DND-41 (cell line): Measurements from ENCODE around the gene OCIAD1.
A peak's percentile ranks its signal among the peaks of the same experiment; 100 is the strongest.

Source experiments
- ATAC-seq: fragments of 200-7000 bp; cut with Tn5 transposase; 3 replicates; pipeline ENCODE4 v1.9.1; 2021; ENCODE audit warnings: low read depth; ENCODE audit not compliant: insufficient read depth
- DNase-seq: peaks from one replicate; pipeline ENCODE4 v3.0.0-alpha.2; 2020
- H2AFZ ChIP-seq: 2 replicates; pipeline ENCODE4 v1.6.0; 2012; ENCODE audit warnings: low read depth, low read length
- H3K27ac ChIP-seq: 2 replicates; pipeline ENCODE4 v1.5.1; 2012; ENCODE audit warnings: low read length, inconsistent platforms
- H3K27me3 ChIP-seq: fragments of 200-600 bp; sonication (generic); 2 replicates; pipeline ENCODE4 v1.6.0; 2012; ENCODE audit warnings: low read length, mild to moderate bottlenecking, inconsistent platforms; ENCODE audit not compliant: insufficient read depth, poor library complexity
- H3K36me3 ChIP-seq: 2 replicates; pipeline ENCODE4 v1.5.1; 2012; ENCODE audit warnings: low read length, inconsistent platforms; ENCODE audit not compliant: insufficient read depth
- H3K4me1 ChIP-seq: 2 replicates; pipeline ENCODE4 v1.5.1; 2012; ENCODE audit warnings: mild to moderate bottlenecking, low read length; ENCODE audit not compliant: insufficient read depth
- H3K4me2 ChIP-seq: 2 replicates; pipeline ENCODE4 v1.6.0; 2012; ENCODE audit warnings: mild to moderate bottlenecking, moderate library complexity, low read length, inconsistent platforms; ENCODE audit not compliant: insufficient read depth
- H3K4me3 ChIP-seq, 2 experiments: fragments of 200-600 bp in 1 of 2; shearing (Covaris generic) in 1 of 2; 2 replicates each; pipeline ENCODE4 v1.5.1; 2012 to 2016; ENCODE audit warnings: inconsistent platforms in 2 of 2, low read length in 2 of 2, mild to moderate bottlenecking in 2 of 2, low read depth in 1 of 2, moderate library complexity in 1 of 2
- H3K79me2 ChIP-seq: 2 replicates; pipeline ENCODE4 v1.6.0; 2012; ENCODE audit warnings: low read length, inconsistent platforms; ENCODE audit not compliant: insufficient read depth
- H3K9ac ChIP-seq: 2 replicates; pipeline ENCODE4 v1.6.0; 2012; ENCODE audit warnings: low read depth, mild to moderate bottlenecking, inconsistent platforms, low read length, moderate library complexity
- H3K9me3 ChIP-seq: 2 replicates; pipeline ENCODE4 v1.5.1; 2012; ENCODE audit warnings: low read length, moderate library complexity, mild to moderate bottlenecking, inconsistent platforms; ENCODE audit not compliant: insufficient read depth, severe bottlenecking
- H4K20me1 ChIP-seq: 2 replicates; pipeline ENCODE4 v1.6.0; 2012; ENCODE audit warnings: low read length; ENCODE audit not compliant: insufficient read depth
- CTCF ChIP-seq: IDR thresholded peaks from 2 replicates; pipeline ENCODE4 v1.5.1; 2012; ENCODE audit warnings: borderline replicate concordance, low read length, moderate library complexity, mild to moderate bottlenecking; ENCODE audit not compliant: poor library complexity, severe bottlenecking; ENCODE audit errors: extremely low read depth
- EZH2 ChIP-seq: IDR thresholded peaks from 3 replicates; pipeline ENCODE4 v1.6.1; 2012; ENCODE audit warnings: borderline replicate concordance, low read depth, mild to moderate bottlenecking, moderate library complexity, low read length, inconsistent platforms; ENCODE audit not compliant: severe bottlenecking

Gene OCIAD1

DNA sequence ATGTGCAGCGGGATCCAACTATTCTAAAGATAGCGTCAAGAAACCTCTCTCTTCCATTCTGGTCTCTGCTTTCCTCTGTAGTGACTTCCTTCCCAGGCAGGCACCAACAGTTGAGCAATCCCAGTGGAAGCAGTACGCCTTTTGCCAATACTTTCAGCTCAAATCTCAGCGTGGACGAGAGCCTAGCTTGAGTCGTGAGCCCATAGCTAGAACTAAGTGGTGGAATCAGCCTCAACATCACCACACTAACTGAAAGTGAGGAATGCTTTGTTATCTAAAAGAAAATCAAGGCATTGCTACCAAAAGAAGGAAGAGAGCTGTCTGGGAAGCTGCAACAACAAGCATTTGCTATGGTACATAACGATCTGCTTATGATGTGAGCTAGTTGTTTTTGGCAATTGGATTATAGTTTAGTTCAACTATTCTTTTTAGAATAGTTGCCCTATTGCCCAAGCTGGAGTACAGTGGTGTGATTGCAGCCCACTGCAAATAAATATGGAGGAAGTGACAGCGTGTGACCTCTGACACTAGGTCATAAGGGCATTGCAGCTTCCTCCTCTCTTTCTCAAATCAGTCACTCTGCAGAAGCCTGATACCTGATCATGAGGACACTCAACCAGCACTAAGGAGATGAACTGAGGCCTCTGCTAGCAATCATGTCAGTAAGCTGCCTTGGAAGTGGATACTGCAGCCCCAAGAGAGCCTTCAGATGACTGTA is 26.1 kb upstream of the OCIAD1 start:
- Histone ChIP-seq H3K4me3 (no peak overlapping the region), H3K27ac (no peak overlapping the region), H3K9ac (no peak overlapping the region), H3K27me3 (no peaks in the 10 kb centered on the region), H3K9me3 (no peaks in the 10 kb centered on the region), H3K4me1 (no peaks in the 10 kb centered on the region), H2AFZ (no peak overlapping the region), H3K36me3 (no peaks in the 10 kb centered on the region), H3K79me2 (no peaks in the 10 kb centered on the region), H3K4me2 (no peak overlapping the region), H4K20me1 (no peaks in the 10 kb centered on the region)
- ATAC-seq, result no peak
- no peak for DNase-seq
- TF ChIP-seq CTCF (no peak), EZH2 (no peak)

DNA sequence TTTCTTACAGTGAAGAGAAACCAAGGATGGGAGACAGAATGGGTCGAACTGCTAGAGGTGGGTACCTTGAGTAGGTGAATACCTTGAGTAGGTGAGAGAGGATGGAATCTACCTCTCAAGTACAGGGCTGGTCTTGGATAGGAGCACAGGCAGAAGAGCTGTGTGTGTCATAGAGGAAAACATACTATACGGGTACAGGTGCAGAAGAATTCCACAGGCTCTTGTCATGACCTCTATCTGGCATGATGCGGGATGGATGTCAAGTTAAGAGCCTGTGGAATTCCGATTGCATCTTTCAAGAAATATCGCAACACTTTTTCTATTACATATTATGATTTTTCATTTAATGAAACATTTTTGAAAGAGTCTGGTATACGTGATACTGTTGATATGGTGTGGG is 18.0 kb upstream of the OCIAD1 start:
- Histone ChIP-seq H3K27me3 (no peaks in the 10 kb centered on the region), H3K9me3 (no peaks in the 10 kb centered on the region), H3K27ac (no peak overlapping the region), H3K9ac (no peak overlapping the region), H3K4me2 (no peak overlapping the region), H3K4me1 (peaks cover 4% of the 10 kb centered on the region; the same call in 1 of the 2 replicates), H3K36me3 (no peaks in the 10 kb centered on the region), H3K79me2 (no peaks in the 10 kb centered on the region), H4K20me1 (no peaks in the 10 kb centered on the region), H3K4me3 (no peak overlapping the region), H2AFZ (no peak overlapping the region)
- no peak for TF ChIP-seq EZH2
- no peak for TF ChIP-seq CTCF
- ATAC-seq (no peak), DNase-seq (no peak)

GRCh38 chr4:48813964-48814363 is 16.9 kb upstream of the OCIAD1 start:
- Histone ChIP-seq H3K27me3 (no peaks in the 10 kb centered on the region), H4K20me1 (no peaks in the 10 kb centered on the region), H3K4me3 (no peak overlapping the region), H3K79me2 (no peaks in the 10 kb centered on the region), H3K9me3 (no peaks in the 10 kb centered on the region), H3K36me3 (no peaks in the 10 kb centered on the region), H3K4me2 (no peak overlapping the region), H2AFZ (no peak overlapping the region; the same call in 1 of the 2 replicates), H3K9ac (no peak overlapping the region), H3K4me1 (peaks cover 4% of the 10 kb centered on the region; the same call in 1 of the 2 replicates), H3K27ac (no peak overlapping the region)
- TF ChIP-seq EZH2 (no peak), CTCF (no peak)
- ATAC-seq (peak; percentile 85), DNase-seq (peak; percentile 23)
